ENCODE measurements around the gene CD2BP2.
A peak's percentile ranks its signal among the peaks of the same experiment; 100 is the strongest.
"Not testable (repeated sequence)": the region's sequence is repeated elsewhere in the genome, so short reads cannot be mapped to it uniquely, and the experiment has no call there.

CD2BP2 gene

DNA sequence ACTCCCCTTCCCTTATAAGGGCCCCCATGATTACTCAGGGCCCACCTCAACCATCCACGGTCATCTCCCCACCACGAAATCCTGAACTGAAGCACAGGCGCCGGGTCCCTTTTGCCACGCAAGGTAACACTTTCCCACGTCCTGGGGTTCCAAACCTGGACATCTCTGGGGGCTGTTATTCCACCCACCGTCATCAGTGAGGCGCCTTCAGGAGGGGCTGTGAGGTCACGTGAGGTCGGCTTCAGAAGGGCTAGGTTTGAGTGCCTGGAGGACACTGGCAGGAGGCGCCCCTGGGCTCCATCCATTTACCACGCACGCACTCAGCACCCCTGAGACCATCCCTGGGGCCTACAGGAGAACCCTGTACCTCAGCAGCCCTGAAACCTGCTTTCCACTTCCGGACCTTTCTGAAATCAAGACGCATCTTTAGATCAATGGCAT, 4.1 kb downstream of the CD2BP2 start:
- TF ChIP-seq CTCF (IDR thresholded peaks at IDR 0.05; ENCODE audit: extremely low read depth, missing control alignments), result no peak
- DNase-seq (ENCODE audit: low spot score), result no peak

- DNase-seq (ENCODE audit: low spot score), result peak; percentile 81
- TF ChIP-seq CTCF (IDR thresholded peaks at IDR 0.05; ENCODE audit: extremely low read depth, missing control alignments), result no peak
Measured at GRCh38 chr16:30350134-30350871, 4.8 kb downstream of the CD2BP2 start.

DNA sequence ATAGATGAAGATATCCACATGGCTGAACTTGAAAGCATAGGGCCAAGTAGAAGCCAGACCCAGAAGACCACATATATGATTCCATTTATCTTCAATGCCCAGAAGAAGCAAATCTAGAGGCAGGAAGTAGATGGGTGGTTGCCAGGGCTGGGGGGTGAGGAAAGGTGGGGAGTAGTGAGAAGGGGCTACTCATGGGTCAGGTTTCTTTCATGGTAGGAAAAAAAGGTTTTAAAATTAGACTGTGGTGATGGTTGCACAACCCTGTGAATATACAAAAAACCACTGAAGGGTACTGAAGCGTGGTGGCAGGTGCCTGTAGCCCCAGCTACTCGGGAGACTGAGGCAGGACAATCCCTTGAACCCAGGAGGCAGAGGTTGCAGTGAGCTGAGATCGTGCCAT, 5.4 kb downstream of the CD2BP2 start:
- DNase-seq (ENCODE audit: low spot score), result no peak
- no peak for TF ChIP-seq CTCF (IDR thresholded peaks at IDR 0.05; ENCODE audit: extremely low read depth, missing control alignments)

- DNase-seq (ENCODE audit: low spot score), result no peak
- no peak for TF ChIP-seq CTCF (IDR thresholded peaks at IDR 0.05; ENCODE audit: extremely low read depth, missing control alignments)
Measured at GRCh38 chr16:30348929-30349328, 6.2 kb downstream of the CD2BP2 start.

GRCh38 chr16:30348113-30348512, 7.0 kb downstream of the CD2BP2 start:
- no peak for DNase-seq (ENCODE audit: low spot score)
- no peak for TF ChIP-seq CTCF (IDR thresholded peaks at IDR 0.05; ENCODE audit: extremely low read depth, missing control alignments)

DNA sequence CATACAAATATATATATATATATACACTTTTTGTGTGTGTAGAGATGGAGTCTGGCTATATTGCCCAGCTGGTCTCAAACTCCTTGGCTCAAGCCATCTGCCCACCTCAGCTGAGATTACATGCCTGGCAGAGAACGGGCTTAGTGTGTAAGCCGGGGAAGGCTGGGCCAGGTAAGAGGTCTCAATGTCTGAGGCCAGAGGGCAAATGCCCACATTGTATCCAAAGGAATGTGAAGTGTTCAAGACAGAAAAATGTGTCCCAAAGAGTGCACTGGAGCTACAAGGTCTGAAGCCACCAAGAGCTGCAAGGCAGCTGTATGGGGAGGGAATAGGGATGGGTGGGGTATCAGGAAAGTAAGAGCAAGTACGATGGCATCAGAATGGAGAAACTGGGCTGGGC, 8.8 kb downstream of the CD2BP2 start:
- DNase-seq (ENCODE audit: low spot score), result no peak
- TF ChIP-seq CTCF (IDR thresholded peaks at IDR 0.05; ENCODE audit: extremely low read depth, missing control alignments), result no peak

DNA sequence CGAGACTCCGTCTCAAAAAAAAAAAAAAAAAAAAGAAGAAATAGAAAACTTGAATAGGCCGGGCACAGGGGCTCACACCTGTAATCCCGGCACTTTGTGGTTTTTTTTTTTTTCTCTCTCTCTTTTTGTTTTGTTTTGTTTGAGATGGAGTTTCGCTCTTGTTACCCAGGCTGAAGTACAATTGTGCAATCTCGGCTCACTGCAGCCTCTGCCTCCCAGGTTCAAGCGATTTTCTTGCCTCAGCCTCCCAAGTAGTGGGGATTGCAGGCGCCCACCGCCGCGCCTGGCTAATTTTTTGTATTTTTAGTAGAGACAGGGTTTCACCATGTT, 11.7 kb downstream of the CD2BP2 start:
- DNase-seq (ENCODE audit: low spot score), result not testable (repeated sequence)

Data from GM20000 (cell line).